PC-3 (cell line): ENCODE data around the gene HP1BP3. TPM values are rescaled to one million over a fixed set of nuclear protein-coding genes. Genes with fewer than 3 reads are reported as not detected.

Source experiments
- ATAC-seq: fragments of 200-7000 bp; cut with Tn5 transposase; 2 replicates; pipeline ENCODE4 v1.9.1; 2020; ENCODE audit warnings: mild to moderate bottlenecking, moderate library complexity
- BruUV-seq: library from RNA; stranded (reverse); fragments of 400-500 nt; replicated peaks from 2 replicates; lab custom pipeline; 2021; lab: Mats Ljungman, UMichigan
- CTCF ChIA-PET: fragments of 300-600 bp; sonication (Branson Sonifier 250); formaldehyde crosslinking; loops from one replicate; lab custom pipeline; 2022; ENCODE audit warnings: antibody characterized with exemption; lab: Charles Lee
- POLR2A ChIA-PET: fragments of 300-600 bp; sonication (Branson Sonifier 250); formaldehyde crosslinking; loops from one replicate; lab custom pipeline; 2022; ENCODE audit warnings: antibody characterized with exemption; ENCODE audit not compliant: unreplicated experiment; lab: Charles Lee
- DNase-seq: peaks from one replicate; pipeline ENCODE4 v3.0.0-alpha.2; 2015
- H2AFZ ChIP-seq: fragments of 300-600 bp; sonication (generic); 2 replicates; pipeline ENCODE4 v1.6.0; 2016; ENCODE audit warnings: antibody characterized with exemption, low read length
- H3F3A ChIP-seq: fragments of 300-600 bp; sonication (generic); one replicate; pipeline ENCODE4 v1.6.0; 2017; ENCODE audit warnings: antibody characterized with exemption, low read length, control low read depth, mild to moderate bottlenecking; ENCODE audit not compliant: unreplicated experiment
- H3K27ac ChIP-seq: fragments of 300-600 bp; sonication (generic); 2 replicates; pipeline ENCODE4 v1.5.1; 2016; ENCODE audit warnings: mild to moderate bottlenecking, low read length
- H3K27me3 ChIP-seq: fragments of 300-600 bp; sonication (generic); 2 replicates; pipeline ENCODE4 v1.6.1; 2016; ENCODE audit warnings: low read length, mixed read lengths
- H3K36me3 ChIP-seq: fragments of 300-600 bp; sonication (generic); 2 replicates; pipeline ENCODE4 v1.6.1; 2016; ENCODE audit warnings: low read depth, mixed run types, low read length, mixed read lengths
- H3K4me1 ChIP-seq: fragments of 300-600 bp; sonication (generic); 2 replicates; pipeline ENCODE4 v1.5.1; 2016; ENCODE audit warnings: low read length; ENCODE audit not compliant: insufficient read depth
- H3K4me2 ChIP-seq: fragments of 300-600 bp; sonication (generic); 2 replicates; pipeline ENCODE4 v1.6.0; 2016; ENCODE audit warnings: low read length
- H3K4me3 ChIP-seq: fragments of 300-600 bp; sonication (generic); 2 replicates; pipeline ENCODE4 v1.5.1; 2016; ENCODE audit warnings: mild to moderate bottlenecking, low read length, mixed read lengths
- H3K79me2 ChIP-seq: fragments of 300-600 bp; sonication (generic); 2 replicates; pipeline ENCODE4 v1.6.1; 2017; ENCODE audit warnings: low read length, mixed read lengths
- H3K9ac ChIP-seq: fragments of 300-600 bp; sonication (generic); 2 replicates; pipeline ENCODE4 v1.6.0; 2016; ENCODE audit warnings: mild to moderate bottlenecking, low read length
- H3K9me2 ChIP-seq: fragments of 300-600 bp; sonication (generic); replicated peaks from 2 replicates; pipeline ENCODE4 v1.6.1; 2016; ENCODE audit warnings: mixed run types, low read length, mixed read lengths
- H3K9me3 ChIP-seq: fragments of 300-600 bp; sonication (generic); 2 replicates; pipeline ENCODE4 v1.6.1; 2016; ENCODE audit warnings: low read length, mixed read lengths
- H4K20me1 ChIP-seq: fragments of 300-600 bp; sonication (generic); 2 replicates; pipeline ENCODE4 v1.6.1; 2016; ENCODE audit warnings: low read length, mixed read lengths
- EZH2 ChIP-seq: fragments of 300-600 bp; sonication (generic); IDR thresholded peaks from one replicate; pipeline ENCODE4 v1.6.1; 2017; ENCODE audit warnings: antibody characterized with exemption, mild to moderate bottlenecking, low read length; ENCODE audit not compliant: unreplicated experiment
- EZH2phosphoT487 ChIP-seq: fragments of 300-600 bp; sonication (generic); IDR thresholded peaks from 2 replicates; pipeline ENCODE4 v1.6.1; 2018; ENCODE audit warnings: mild to moderate bottlenecking, antibody characterized with exemption, low read length, borderline replicate concordance
- intact Hi-C: fragments of 100-400 bp; cut with micrococcal nuclease; formaldehyde crosslinking; loops from 2 replicates; pipeline ENCODE4 v1.9.0; 2023
- total RNA-seq: library from RNA; depleted of rRNA; stranded (reverse); fragments of >200 nt; gene quantifications from 2 replicates; pipeline ENCODE4 v1.2.3, GENCODE V29; 2014
- TF ChIP-seq, protein P1 (sequence below): fragments of 300-600 bp; sonication (generic); conservative IDR thresholded peaks from 2 replicates; pipeline ENCODE4 v1.5.1; 2017; ENCODE audit warnings: antibody characterized with exemption, low read depth, mild to moderate bottlenecking, low read length

Gene HP1BP3
- total RNA-seq, 1 experiment from 2014 or later, result 243 TPM

DNA sequence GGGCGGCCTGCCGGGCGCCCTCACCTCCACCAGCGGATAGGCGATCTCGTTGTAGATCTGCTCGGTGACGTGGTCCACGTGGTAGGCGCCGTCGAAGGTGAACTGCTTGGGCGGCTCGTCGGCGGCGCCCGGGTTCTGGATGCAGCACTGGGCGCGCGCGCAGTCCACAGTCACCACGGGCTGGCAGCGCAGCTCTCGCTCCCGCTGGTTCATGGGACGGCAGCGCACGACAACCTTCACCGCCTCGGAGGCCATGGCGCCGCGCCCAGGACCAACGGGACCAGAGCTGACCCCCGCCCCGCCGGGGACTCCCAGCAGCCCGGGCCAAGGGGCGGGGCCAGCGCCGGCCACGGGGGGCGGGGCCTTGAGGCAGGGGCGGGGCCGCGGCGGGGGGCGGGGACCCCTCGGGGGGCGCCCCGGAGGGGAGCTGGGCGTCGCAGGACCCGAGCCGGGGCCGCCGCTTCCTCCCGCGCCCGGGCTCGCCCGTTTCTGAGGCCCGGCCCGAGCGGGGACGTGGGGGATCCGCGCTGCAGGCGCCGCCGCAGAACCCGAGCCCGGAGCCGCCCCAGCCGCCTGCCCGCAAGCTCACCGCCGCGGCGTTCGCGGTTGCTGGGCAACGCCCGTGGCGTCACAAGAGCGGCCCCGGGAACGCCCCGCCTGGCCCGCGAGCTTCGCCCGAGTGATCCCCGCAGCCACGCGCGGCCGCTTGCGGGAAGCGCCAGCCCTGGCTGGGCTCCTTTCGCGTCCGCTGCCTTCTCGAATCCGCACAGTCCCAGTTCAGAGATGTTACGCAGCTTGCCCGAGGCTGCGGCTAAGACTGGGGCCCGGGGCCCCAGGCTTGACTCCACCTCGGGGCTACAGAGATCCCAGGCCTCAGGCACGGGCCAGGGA is 69.4 kb downstream of the HP1BP3 start, which contains the start of gene KIF17:
KIF17 (minus strand) TSS at position 556 of the 891 bp plus-strand sequence; CDS start at position 255, 301 bp downstream.
- intact Hi-C loops, result no loop called here
- Histone ChIP-seq H2AFZ (peak within 1 kb of the TSS; percentile 84), H3K27ac (no peak within 1 kb of the TSS), H4K20me1 (no peaks in the 10 kb centered on the region), H3K27me3 (no peaks in the 10 kb centered on the region), H3K4me1 (0 out of 2 replicates have a peak, but pooled peaks cover 3% of the 10 kb centered on the region), H3K9me2 (no peaks in the 10 kb centered on the region), H3K36me3 (no peaks in the 10 kb centered on the region), H3K9ac (no peak within 1 kb of the TSS), H3K4me2 (peak within 1 kb of the TSS; percentile 83), H3K4me3 (peak within 1 kb of the TSS; percentile 62; the same call in 1 of the 2 replicates), H3K79me2 (no peaks in the 10 kb centered on the region), H3F3A (no peaks in the 10 kb centered on the region), H3K9me3 (no peaks in the 10 kb centered on the region)
- BruUV-seq, result no TSS peak
- DNase-seq (peak; percentile 63), ATAC-seq (peak; percentile 89)
- CTCF ChIA-PET, result interaction anchor here (0.7 kb wide), 1 partner anchor 21 kb away, joined by 4 read pairs; no protein-coding TSS in a partner anchor
- POLR2A ChIA-PET, result interaction anchor here (0.7 kb wide), 1 partner anchor 10 kb away, joined by 3 read pairs; no protein-coding TSS in a partner anchor
- TF ChIP-seq, protein P1, sequence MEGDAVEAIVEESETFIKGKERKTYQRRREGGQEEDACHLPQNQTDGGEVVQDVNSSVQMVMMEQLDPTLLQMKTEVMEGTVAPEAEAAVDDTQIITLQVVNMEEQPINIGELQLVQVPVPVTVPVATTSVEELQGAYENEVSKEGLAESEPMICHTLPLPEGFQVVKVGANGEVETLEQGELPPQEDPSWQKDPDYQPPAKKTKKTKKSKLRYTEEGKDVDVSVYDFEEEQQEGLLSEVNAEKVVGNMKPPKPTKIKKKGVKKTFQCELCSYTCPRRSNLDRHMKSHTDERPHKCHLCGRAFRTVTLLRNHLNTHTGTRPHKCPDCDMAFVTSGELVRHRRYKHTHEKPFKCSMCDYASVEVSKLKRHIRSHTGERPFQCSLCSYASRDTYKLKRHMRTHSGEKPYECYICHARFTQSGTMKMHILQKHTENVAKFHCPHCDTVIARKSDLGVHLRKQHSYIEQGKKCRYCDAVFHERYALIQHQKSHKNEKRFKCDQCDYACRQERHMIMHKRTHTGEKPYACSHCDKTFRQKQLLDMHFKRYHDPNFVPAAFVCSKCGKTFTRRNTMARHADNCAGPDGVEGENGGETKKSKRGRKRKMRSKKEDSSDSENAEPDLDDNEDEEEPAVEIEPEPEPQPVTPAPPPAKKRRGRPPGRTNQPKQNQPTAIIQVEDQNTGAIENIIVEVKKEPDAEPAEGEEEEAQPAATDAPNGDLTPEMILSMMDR, result no peak
- TF ChIP-seq EZH2 (no peak), EZH2phosphoT487 (no peak)

DNA sequence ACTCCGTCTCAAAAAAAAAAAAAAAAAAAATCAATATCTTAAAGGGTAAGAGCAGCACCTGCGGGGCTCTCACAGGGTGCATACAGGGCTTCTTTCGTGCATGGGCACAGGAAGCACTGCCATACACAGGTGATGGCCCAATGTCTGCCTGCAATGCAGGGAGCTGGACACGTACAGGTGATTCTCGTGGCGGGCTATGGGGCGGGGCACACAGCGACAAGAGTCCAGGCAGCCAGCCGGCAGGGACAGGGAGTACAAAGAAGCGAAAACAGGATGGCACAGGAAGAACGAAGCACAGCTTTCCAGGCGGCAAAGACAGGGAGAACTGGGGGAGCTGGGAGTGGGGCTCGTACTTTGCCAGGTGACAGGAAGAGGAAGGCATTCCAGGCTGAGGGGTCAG is 70.9 kb downstream of the HP1BP3 start:
- ATAC-seq (no peak), DNase-seq (no peak)
- Histone ChIP-seq H3K4me3 (no peak overlapping the region), H3K27ac (no peak overlapping the region), H3K27me3 (no peaks in the 10 kb centered on the region), H3K9ac (no peak overlapping the region), H3K9me2 (no peaks in the 10 kb centered on the region), H3K36me3 (no peaks in the 10 kb centered on the region), H3K4me2 (no peak overlapping the region), H2AFZ (no peak overlapping the region), H3K9me3 (no peaks in the 10 kb centered on the region), H3F3A (no peaks in the 10 kb centered on the region), H3K79me2 (no peaks in the 10 kb centered on the region), H4K20me1 (no peaks in the 10 kb centered on the region), H3K4me1 (0 out of 2 replicates have a peak, but pooled peaks cover 3% of the 10 kb centered on the region)
- ChIA-PET CTCF (no interaction called here), POLR2A (no interaction called here)
- TF ChIP-seq EZH2 (no peak), EZH2phosphoT487 (no peak)
- TF ChIP-seq, protein P1, result no peak
- intact Hi-C loops, result no loop called here
- BruUV-seq, result no TSS peak

DNA sequence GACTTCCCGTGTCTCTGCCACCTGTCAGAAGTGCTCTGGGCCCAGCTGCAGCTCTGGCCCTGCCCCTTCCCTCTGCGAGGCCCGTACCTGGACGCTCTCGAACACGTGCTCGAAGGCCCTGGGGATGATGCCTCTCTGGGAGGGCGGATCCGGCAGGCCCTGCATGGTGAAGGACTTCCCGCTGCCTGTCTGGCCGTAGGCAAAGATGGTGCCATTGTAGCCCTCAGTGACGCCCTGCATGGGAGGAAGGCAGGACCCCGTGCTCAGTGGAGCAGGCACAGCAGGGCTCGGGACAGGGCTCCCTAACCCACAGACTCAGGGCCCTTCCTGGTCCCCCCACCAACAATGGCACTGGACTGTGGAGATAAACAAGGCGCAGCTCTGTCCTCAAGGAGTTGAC is 71.7 kb downstream of the HP1BP3 start:
- H3K4me3 ChIP-seq, result no peak overlapping the region
- no peaks in the 10 kb centered on the region for H4K20me1 ChIP-seq
- H3K9me2 ChIP-seq, result no peaks in the 10 kb centered on the region
- ChIA-PET POLR2A (no interaction called here), CTCF (no interaction called here)
- no peak for DNase-seq
- no peak overlapping the region for H3K4me2 ChIP-seq
- no peak overlapping the region for H3K9ac ChIP-seq
- H3F3A ChIP-seq, result no peaks in the 10 kb centered on the region
- TF ChIP-seq EZH2phosphoT487, result no peak
- intact Hi-C loops, result no loop called here
- no TSS peak for BruUV-seq
- H3K9me3 ChIP-seq, result no peaks in the 10 kb centered on the region
- H3K79me2 ChIP-seq, result no peaks in the 10 kb centered on the region
- 0 out of 2 replicates have a peak, but pooled peaks cover 3% of the 10 kb centered on the region for H3K4me1 ChIP-seq
- no peak overlapping the region for H2AFZ ChIP-seq
- no peak for ATAC-seq
- no peaks in the 10 kb centered on the region for H3K27me3 ChIP-seq
- H3K36me3 ChIP-seq, result no peaks in the 10 kb centered on the region
- no peak overlapping the region for H3K27ac ChIP-seq
